NT2/D1 (cell line): ENCODE results near the gene CASP7.

ENCODE experiments used
- DNase-seq: peaks from one replicate; pipeline ENCODE4 v3.0.0-alpha.2; 2011; ENCODE audit warnings: low read depth, low spot score
- H3K27me3 ChIP-seq: 2 replicates; pipeline ENCODE4 v1.6.0; 2011; ENCODE audit warnings: mild to moderate bottlenecking; ENCODE audit not compliant: insufficient read length, insufficient read depth
- H3K36me3 ChIP-seq: 2 replicates; pipeline ENCODE4 v1.6.1; 2011; ENCODE audit warnings: mild to moderate bottlenecking, low read length, mixed read lengths; ENCODE audit not compliant: insufficient read depth, insufficient read length
- H3K4me1 ChIP-seq: 2 replicates; pipeline ENCODE4 v1.5.1; 2011; ENCODE audit not compliant: insufficient read depth, insufficient read length
- H3K4me3 ChIP-seq: 2 replicates; pipeline ENCODE4 v1.5.1; 2011; ENCODE audit warnings: low read depth; ENCODE audit not compliant: insufficient read length
- H3K9ac ChIP-seq: 2 replicates; pipeline ENCODE4 v1.6.0; 2011; ENCODE audit warnings: low read depth; ENCODE audit not compliant: insufficient read length
- H3K9me3 ChIP-seq: 2 replicates; pipeline ENCODE4 v1.5.1; 2011; ENCODE audit warnings: mild to moderate bottlenecking, low read length; ENCODE audit not compliant: insufficient read depth
- SUZ12 ChIP-seq: IDR thresholded peaks from 2 replicates; pipeline ENCODE4 v1.6.1; 2011; ENCODE audit not compliant: insufficient read length, insufficient read depth; ENCODE audit errors: extremely low read depth
- YY1 ChIP-seq: IDR thresholded peaks from 2 replicates; pipeline ENCODE4 v1.6.1; 2011; ENCODE audit not compliant: insufficient read length, insufficient read depth
- ZNF274 ChIP-seq: IDR thresholded peaks from 2 replicates; pipeline ENCODE4 v1.6.1; 2011; ENCODE audit warnings: mild to moderate bottlenecking, low read depth, low read length

CASP7 gene

DNA sequence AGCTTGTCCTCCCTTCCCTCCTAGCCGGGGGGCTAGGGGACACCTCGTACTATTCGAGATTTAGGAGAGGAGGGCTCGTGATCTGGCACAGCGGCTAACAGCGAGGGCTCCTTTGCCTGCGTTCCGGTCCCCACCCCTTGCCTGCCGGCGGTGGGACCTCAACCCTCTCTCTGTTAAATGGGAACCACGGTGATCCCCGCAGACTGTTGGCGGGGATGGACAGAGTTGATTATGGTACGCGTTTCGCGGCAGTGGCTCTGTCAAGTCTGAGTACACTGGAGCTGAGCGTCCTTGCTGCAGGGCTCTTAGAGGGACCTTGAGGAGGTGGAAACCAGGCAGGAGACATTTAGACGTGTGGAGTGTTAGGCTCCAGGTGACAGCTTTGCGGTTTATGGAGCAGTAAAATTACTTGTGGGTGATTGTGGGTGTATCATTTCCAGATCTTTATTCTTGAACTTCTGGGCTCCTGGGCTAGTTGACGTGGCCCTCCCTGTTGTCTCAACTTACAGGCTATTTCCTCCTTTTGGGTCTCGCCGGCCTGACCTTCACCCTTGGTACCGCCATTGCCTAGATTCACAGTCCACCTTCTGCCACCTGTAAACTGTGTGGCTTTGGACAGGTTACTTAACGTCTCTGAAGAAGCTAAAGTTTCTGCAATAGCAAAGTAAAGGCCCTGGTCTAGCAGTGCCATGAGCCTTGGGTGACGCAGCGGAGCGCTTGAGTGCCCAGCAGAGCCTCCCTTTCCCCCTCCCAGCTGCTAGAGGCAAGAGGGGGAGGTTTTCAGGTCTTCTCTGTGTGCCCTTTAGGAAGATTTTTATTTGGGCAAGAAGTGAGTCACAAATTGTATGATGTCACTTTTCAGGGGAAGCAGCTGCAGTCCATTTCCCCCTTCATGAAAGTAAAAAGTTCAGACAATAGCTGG lies 739 bp downstream of the CASP7 start:
- TF ChIP-seq SUZ12 (no peak), ZNF274 (no peak), YY1 (no peak)
- no peak for DNase-seq
- Histone ChIP-seq H3K9ac (peak overlapping the region; percentile 86), H3K4me3 (peak overlapping the region; percentile 85), H3K4me1 (no peaks in the 10 kb centered on the region), H3K27me3 (no peaks in the 10 kb centered on the region), H3K9me3 (no peaks in the 10 kb centered on the region), H3K36me3 (peaks cover 9% of the 10 kb centered on the region)

DNA sequence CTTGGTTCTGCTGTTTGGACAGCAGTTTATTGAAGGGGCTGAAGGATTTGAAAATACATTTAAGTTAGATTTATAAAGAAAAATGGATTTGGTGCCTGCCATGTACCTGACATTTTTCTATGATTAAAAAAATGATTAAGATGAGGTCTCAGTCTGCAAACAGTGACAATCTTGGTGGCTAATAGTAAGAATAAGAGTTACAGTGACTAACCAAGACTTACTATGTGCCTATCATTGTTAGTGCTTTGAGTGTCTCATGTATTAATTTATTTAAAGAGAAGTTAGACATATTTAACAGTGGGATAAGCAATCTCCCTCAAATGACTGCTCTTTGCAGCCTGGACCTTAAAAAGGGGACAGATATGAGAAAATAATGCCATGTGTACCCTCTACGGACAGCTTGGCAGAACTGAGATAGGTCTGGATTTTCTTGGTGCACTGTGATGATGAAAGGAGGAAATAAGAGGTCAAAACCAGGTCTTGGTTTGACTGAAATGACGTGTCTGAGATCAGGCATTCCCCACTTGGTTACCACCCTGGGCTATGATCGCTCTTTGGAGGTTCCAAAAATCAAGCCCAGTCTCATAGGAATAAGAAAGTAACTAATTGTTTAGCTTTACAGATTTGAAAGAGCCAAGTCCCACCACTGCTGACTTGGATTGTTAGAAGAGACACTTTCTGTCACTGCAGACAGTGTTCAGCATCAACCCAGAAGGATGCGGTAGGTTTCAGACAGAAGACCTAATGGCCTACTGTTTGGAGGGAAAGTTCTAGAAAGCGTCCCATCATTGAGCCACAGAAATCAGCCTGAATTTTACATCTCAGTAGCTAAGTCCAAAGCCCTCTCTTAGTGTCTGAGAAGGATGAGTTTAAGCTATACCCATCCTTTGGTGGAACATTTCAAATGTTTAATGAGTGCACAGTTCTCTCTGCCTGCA lies 2.1 kb downstream of the CASP7 start:
- Histone ChIP-seq H3K36me3 (peaks cover 9% of the 10 kb centered on the region), H3K9ac (no peak overlapping the region), H3K27me3 (no peaks in the 10 kb centered on the region), H3K4me1 (no peaks in the 10 kb centered on the region), H3K4me3 (no peak overlapping the region), H3K9me3 (peaks cover 5% of the 10 kb centered on the region)
- no peak for DNase-seq
- TF ChIP-seq YY1 (no peak), ZNF274 (no peak), SUZ12 (no peak)

DNA sequence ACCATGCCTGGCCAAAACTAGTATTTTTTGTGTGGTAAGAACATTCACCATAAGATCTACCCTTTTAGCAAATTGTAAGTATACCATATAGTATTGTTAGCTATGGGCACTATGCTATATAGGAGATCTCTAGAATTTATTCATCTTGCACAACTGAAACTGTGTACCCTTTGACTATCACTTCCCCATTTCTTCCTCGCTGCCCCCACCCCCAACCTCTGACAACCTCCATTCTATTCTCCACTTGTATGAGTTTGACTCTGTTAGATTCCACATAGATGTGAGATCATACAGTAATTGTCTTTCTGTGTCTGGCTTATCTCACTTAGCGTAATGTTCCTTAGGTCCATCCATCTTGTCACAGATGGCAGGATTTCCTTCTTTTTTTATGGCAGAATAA lies 3.6 kb downstream of the CASP7 start:
- H3K4me1 ChIP-seq = no peaks in the 10 kb centered on the region
- H3K9me3 ChIP-seq = peaks cover 12% of the 10 kb centered on the region
- no peak overlapping the region for H3K4me3 ChIP-seq
- no peak overlapping the region for H3K9ac ChIP-seq
- H3K36me3 ChIP-seq = peaks cover 9% of the 10 kb centered on the region
- no peak for TF ChIP-seq SUZ12
- TF ChIP-seq ZNF274 = no peak
- no peak for TF ChIP-seq YY1
- DNase-seq = no peak
- no peaks in the 10 kb centered on the region for H3K27me3 ChIP-seq

DNA sequence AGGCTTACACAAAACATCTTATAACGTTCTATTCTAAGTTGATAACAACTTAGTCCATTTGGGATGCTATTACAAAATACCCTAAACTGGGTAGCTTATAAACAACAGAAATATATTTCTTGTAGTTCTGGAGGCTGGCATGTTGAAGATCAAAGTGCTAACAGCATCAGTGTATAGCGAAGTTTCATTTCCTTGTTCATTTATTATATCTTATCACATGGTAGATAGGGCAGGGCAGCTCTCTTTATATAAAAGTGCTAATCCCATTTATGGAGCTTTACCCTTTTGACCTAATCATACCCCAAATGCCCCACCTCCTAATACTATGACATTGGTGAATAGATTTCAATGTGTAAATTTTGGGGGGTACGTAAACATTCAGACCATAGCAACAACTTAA lies 6.3 kb downstream of the CASP7 start:
- no peak overlapping the region for H3K4me3 ChIP-seq
- no peak for TF ChIP-seq ZNF274
- no peak for TF ChIP-seq YY1
- no peak for TF ChIP-seq SUZ12
- peaks cover 9% of the 10 kb centered on the region for H3K36me3 ChIP-seq
- peaks cover 12% of the 10 kb centered on the region for H3K9me3 ChIP-seq
- peaks cover 1% of the 10 kb centered on the region for H3K4me1 ChIP-seq
- no peaks in the 10 kb centered on the region for H3K27me3 ChIP-seq
- DNase-seq = no peak
- H3K9ac ChIP-seq = no peak overlapping the region

DNA sequence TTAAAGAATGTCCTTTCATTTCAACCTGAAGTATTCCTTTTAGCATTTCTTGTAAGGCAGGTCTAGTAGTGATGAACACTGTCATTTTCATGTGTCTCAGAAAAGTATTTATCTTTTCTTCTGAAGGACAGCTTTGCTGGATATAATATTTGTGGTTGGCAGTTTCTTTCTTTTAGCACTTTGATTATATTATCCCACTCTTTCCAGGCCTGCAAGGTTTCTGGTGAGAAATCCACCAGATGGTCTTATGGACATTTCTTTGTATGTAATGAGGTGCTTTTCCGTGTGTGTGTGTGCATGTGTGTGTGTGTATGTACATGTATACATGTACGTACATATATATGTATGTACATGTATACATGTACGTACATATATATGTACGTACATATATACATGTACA lies 7.3 kb downstream of the CASP7 start:
- Histone ChIP-seq H3K4me1 (peaks cover 9% of the 10 kb centered on the region), H3K9ac (no peak overlapping the region), H3K4me3 (no peak overlapping the region), H3K27me3 (no peaks in the 10 kb centered on the region), H3K36me3 (peaks cover 11% of the 10 kb centered on the region), H3K9me3 (peaks cover 12% of the 10 kb centered on the region)
- no peak for TF ChIP-seq YY1
- no peak for TF ChIP-seq SUZ12
- no peak for TF ChIP-seq ZNF274
- DNase-seq = no peak

DNA sequence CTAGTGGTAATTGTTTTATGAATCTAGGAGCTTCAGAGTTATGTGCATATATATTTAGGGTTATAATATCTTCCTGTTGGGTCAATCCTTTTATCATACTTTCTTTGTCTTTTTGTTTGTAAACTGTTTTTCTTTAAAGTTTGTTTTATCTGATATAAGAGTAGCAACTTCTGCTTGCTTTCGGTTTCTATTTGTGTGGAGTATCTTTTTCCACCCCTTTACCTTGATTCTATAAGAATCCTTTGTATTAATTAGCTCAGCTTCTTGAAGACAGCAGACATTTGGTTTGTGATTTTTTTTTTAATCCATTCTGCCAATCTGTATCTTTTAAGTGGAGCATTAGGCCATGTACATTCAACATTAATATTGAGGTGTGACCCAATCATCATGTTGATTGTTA lies 9.3 kb downstream of the CASP7 start:
- Histone ChIP-seq H3K27me3 (no peaks in the 10 kb centered on the region), H3K36me3 (peaks cover 14% of the 10 kb centered on the region), H3K4me3 (no peak overlapping the region), H3K9me3 (peaks cover 23% of the 10 kb centered on the region), H3K4me1 (peaks cover 11% of the 10 kb centered on the region), H3K9ac (no peak overlapping the region)
- DNase-seq = no peak
- TF ChIP-seq YY1 = no peak
- TF ChIP-seq SUZ12 = no peak
- no peak for TF ChIP-seq ZNF274

DNA sequence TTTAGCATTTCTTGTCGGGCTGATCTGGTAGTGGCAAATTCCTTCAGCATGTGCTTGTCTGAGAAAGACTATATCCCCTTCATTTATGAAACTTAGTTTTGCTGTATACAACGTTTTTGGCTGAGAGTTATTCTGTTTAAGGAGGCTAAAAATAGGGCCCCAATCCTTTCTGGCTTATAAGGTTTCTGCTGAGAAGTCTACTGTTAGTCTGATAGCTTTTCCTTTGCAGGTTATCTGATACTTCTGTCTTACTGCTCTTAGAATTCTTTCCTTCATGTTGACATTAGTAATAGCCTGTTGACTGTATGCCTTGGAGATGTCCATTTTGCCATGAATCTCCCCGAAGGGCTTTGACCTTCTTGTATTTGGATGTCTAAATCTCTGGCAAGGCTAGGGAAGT lies 9.9 kb downstream of the CASP7 start:
- Histone ChIP-seq H3K4me3 (no peak overlapping the region), H3K9ac (no peak overlapping the region), H3K36me3 (peaks cover 19% of the 10 kb centered on the region), H3K9me3 (peaks cover 23% of the 10 kb centered on the region), H3K4me1 (peaks cover 11% of the 10 kb centered on the region), H3K27me3 (no peaks in the 10 kb centered on the region)
- DNase-seq = no peak
- TF ChIP-seq SUZ12 = no peak
- no peak for TF ChIP-seq ZNF274
- TF ChIP-seq YY1 = no peak
